Activated CD8-positive, alpha-beta memory T cell treated with anti-CD3 and anti-CD28 coated beads, Interleukin-2, amount 50 U/mL, for 1 hour (primary cell): ENCODE measurements around the gene TMEM255A.

Source experiments
- DNase-seq: peaks from one replicate; pipeline ENCODE4 v3.0.0-alpha.2; 2020; ENCODE audit errors: extremely low read depth

TMEM255A gene

DNA sequence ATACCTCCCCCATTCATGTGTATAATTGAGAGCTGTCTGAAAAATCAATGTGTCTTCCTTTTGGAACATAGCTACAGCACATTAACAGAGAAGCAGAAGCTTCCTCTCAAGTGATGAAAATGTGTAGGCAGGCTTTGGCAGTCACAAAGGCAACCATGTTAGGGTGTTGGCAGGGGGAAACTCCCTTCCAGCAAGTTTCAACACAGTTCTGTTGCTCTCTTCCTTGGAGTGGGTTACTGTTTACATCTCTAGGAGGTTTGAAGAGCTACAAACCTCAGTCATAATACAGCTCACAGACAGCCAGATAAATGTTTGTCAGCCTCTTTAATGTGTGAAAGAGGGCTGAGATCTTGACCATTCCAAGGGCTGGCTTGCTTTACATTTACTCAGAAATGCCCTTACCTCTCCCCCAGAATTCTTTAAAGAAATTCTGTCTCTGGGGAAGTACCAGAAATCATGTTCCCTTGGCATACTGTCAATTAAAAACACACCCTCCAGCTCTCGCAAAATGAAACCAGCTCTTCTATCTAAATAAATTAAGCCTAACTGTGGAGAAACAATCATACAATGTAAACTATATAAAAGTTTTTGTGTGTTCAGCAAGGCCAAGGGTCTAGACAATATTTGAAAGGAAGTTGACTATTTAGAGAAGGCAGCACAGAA is 41.8 kb downstream of the TMEM255A start:
- DNase-seq: no peak

DNA sequence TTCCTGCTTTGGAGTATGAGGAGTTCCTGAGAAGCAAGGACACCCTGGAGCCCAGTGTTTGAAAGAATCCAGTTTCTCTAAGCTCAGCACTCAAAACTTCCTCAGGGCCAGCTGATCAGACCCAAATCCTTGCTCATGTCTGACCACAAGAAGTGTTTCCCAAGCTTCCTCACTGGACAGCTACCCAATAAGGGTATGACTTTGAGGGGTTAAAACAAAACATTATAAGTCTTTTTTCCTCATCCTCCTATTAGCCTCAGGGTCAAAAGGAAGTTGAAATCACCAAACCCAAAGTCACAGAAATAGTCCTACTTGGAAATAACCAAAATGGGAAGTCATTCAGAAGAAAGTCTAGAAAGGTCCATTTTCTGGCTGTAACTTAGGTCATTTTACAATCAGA is 46.9 kb downstream of the TMEM255A start:
- DNase-seq: no peak

DNA sequence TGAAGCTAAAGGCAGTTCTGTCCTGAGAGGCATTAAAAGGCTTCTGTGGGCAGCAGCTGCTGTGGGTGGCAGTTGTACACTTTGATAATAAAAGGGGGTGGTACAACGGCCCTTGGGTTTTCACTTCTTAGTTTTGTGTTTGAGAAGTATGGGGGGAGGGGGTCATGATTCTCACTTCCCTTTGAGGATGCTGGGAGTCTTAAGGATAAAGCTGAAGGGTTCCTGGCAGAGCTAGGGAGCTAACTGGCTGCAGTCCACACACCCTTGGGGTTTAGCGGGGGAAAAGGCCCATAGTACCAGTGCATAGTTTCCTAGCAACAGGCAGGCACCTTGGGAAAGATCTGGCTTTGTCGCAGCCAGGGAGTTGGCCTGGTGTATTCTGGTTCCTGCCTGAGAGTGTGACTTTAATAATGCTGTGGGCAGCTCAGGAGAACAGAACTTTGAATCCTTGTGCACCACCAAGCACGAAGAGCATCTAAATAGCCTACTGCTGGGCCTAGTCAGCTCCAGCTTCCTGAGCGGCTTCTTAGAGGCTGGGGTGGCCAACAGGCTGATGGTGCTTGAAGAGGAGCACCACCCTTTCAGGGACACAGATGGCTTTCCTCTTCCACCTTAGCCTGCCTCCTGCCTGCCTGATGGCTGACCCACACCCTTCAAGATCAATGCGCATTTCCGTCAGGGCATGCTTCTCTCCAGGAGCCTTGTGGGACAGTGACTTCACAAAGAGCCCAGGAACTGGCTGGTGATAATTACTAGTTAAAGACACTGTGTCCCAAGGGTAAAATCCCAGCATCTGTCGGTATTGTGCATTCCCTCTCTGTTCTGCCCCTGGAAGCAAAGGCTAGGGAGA is 48.2 kb downstream of the TMEM255A start:
- DNase-seq: no peak

DNA sequence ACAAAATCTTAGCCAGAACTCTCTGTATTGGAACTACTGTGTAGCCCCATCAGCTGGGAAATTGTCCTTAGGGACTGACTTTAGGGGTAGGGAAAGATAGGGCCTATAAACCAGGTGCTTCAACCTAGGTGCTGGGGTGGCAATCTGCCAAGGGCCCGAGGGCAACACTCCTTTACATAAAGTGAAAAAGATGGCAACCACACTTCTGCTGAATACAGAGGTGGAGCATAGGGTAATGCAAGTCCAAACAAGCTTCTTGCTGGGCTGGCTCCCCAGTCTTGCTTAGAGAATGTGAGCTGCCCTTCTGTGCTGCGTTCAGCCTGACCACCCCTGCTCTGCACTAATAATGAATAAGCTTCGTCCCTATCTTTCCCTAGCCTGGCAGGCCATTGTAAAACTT is 50.9 kb downstream of the TMEM255A start:
- DNase-seq: no peak

DNA sequence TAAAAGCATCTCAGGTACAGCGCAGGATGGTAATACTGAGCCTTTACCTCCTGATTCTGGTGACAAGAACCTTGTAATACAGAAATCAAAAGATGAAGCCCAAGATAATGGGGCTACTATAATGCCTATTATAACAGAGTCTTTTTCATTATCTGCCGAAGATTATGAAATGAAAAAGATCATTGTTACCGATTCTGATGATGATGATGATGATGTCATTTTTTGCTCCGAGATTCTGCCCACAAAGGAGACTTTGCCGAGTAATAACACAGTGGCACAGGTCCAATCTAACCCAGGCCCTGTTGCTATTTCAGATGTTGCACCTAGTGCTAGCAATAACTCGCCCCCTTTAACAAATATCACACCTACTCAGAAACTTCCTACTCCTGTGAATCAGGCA is 57.5 kb downstream of the TMEM255A start:
- DNase-seq: no peak

DNA sequence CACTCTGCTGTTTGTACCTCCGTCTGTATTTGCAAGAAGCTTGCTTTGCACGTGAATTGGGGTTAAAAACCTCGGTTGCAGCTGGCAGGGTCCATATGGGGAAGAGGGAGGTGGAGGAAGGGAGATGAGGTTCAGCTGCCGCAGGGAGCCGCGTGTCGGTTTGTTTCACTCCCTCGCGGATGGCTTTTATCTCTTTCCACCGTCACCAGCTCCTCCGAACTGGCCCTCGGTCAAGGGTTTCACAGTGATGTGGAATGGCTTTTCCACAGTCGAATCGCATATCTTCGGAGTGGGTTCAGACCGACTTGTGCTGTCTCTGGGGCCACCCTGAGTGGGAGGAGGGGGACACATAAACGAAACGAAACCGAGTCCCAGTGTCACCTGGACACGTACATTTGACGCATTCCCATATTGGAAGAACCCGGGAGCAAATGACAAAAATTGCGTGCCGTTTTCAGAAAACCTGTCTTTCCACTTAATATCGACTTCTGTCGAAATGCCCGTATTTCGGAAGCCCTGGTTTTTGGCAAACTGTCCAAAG is 59.7 kb downstream of the TMEM255A start:
- DNase-seq: no peak

DNA sequence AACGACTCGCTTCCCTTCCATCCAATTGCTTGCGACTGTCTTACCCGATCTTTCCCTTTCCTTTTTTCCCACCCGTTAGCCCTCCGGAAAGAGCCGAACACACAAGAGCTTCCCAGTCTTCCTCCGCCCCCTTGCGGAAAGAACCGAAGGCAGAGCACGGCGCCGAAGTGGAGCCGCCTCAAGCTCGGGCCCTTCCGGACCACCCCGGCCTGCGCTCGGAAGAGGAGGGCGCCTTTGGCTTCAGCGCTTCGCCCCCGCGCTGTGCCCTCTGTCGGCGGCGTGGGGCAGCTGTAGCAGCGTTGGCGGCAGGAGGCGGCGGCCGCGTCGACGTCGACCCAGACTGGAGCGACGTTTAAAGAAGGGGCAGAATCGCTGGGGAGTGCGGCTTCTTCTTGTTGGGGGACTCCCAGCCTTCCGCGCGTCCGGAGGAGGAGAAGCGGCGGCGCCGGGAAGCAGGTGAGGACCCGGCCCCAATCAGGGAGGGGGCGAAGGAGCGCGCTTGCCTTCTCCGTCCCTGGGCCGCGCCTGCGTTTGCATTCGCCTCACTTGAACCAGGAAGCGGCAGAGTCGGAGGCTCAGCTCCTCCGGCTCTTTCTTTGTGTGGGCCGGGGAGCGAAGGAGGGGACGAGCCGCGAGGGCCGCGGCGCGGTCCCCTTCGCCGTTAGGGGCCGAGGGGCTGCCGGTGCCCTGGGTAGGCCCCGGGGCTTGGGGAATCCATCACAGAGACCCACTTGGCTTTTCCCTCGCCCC is 60.6 kb downstream of the TMEM255A start, which contains the start of gene ZBTB33:
TSS of gene ZBTB33 (plus strand) at position 291 of the 750 bp plus-strand sequence. CDS start 2,604 bp downstream, outside the sequence.
- DNase-seq: peak; percentile 51

DNA sequence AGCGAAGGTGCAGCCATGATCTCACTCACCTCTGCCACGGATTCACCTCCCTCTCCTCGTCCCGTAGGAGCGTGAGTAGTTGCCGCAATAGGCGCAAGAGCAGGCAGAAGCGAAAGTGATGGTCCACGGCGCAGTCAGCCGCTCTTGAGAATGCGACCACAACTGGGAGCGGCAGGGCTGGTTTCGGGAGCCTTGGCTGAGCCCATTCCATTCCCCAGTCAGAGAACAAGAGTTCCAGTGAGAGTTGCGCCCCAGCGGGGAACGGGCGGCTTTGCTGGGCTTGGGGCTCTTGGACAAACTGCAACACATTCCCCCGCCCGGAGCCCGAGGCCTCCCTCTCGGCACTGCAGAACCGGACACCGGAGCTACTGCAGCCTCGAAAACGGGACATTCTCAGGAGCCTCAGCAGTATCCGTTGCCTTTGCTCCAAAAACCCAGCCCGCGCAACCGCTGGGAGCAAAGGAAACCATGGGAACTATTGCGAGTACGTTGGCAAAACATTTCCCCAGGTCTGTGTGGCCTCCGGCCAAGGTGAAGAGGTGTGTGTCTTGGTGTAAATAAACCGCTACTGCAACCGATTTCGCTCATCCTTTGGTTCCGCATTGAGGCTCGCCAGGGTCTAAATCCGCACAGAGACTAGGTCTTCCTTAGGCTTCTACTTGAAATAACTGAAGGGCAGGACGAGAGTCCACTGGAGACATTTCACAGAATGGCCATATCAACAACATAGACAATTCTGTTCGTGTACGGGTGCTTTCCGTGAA is 66.3 kb downstream of the TMEM255A start:
- no peak for DNase-seq

DNA sequence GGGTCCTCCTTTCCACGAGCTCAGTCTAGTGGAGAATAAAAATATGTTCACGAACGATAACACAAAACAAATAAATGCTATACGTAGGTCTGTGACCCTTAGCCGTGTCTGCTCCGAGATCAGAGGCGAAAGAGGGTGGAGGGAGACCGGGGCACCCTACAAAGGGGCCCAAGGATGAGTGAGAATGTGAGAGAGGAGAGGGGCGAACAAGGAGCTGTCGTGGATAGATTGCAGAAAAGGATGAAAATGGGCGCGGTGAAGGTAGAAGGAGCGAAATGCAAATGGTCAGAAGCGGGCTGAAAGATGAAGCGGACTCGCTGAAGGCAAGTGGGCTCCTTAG is 66.9 kb downstream of the TMEM255A start:
- no peak for DNase-seq

DNA sequence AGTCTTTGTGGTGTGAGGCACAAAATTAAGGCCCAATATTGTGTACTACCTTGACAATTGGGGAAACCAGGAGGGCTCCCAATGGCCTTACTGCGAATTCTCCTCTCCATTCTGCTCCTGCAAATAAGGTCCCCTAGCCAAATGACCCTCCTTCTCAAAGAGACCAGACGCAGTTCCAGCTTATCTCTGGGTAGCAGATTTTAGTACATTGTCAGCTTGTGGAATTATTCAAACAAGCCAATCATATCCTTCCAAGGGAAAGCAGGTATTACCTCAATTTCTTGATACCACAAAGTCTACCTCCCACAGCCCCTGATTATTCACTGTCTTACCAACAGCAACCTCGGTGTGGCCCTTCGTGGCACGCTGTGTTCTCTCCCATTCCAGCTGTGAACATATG is 68.4 kb downstream of the TMEM255A start:
- DNase-seq: no peak

DNA sequence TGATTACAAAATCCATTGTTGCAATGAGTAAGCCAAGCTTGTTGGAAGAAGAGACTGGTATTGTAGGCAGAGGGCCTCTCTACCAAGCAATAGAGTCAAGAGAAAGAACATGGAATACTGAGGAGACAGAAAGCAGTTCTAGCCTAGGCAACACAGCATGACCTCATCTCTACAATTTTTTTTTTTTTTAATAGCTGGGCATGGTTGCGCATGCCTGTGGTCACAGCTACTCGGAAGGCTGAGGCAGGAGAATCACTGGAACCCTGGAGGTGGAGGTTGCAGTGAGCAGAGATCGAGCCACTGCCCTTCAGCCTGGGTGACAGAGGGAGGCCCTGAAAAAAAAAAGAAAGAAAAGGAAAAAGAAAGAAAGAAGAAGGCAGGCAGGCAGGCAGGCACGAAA is 72.3 kb downstream of the TMEM255A start:
- DNase-seq: no peak

DNA sequence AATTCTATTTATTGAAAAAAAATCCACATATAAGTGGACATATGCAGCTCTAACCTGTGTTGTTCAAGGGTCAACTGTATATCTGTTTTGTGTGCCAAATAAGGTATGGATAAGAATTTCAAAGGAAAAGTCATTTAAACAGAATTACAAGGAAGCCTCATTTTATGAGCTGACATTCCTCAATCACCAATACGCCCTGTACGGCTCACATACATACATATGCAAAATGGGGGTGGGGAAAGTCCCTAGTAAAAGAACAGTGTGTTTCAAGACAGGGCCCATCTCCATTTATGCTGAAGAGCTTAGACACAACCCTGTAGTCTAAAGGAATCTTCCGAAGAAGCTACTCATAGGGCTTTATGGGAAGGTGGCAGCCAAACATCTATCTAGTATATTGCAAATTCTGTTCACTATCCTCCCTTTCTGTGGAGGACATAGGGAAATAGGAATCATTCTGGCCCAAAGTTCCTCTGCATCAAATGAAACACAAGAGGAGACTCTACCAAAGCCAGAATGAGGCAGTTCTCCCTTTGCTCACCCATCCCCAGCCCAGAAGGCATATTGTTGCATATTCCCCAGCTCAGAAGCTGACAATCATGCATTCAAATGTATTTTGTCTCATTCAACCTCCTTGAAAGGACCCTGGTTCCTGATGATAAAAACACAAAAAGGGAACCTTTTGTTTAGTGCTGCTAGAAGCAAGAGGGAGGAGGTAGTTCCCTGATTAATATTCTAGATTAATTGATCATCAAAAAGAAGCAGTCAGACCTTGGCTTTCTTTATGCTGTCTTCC is 74.4 kb downstream of the TMEM255A start:
- DNase-seq: no peak

DNA sequence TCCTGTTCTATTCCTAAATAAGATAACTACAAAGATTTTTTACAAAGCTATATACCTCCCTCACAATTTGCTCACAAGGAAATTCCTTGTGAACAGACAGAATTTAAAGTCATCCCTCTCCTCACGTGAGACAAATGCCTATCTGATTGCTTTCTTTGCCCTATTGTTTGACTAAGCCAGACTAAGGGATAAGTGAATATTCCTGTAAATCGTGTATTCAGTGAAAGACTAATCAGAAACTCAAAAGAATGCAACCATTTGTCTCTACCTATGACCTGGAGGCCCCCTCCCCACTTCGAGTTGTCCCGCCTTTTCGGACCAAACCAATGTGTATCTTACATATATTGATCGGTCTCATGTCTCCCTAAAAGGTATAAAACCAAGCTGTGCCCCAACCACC is 76.0 kb downstream of the TMEM255A start:
- no peak for DNase-seq

DNA sequence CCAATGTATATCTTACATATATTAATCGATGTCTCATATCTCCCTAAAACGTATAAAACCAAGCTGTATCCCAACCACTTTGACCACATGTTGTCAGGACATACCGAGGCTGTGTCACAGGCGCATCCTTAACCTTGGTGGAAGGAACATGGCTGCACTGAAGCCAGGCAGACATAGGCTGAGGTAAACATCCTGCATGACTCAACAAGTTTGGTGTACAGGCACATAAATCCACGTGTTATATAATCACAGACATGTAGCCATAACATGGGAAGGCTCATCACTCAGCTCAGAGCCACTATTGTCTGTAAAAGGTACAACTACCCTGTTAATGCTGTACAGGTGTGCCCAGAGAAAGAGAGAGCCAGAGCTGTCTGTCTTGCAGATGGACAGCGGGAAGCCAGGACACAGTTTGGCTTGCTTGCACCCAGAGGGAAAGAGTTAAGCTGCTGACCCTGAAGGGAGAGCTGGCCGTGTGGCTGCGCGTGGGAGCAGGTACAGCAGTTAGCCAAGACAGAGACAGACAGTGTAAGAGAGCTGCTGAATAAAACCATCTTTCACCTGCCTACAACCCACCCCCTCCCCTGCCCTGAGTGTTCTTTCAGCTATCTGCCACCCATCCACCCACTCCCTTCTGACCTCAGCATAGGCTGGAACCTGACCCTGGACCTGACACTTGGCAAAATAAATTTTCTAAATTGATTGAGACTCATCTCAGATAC is 82.9 kb downstream of the TMEM255A start:
- DNase-seq: no peak

DNA sequence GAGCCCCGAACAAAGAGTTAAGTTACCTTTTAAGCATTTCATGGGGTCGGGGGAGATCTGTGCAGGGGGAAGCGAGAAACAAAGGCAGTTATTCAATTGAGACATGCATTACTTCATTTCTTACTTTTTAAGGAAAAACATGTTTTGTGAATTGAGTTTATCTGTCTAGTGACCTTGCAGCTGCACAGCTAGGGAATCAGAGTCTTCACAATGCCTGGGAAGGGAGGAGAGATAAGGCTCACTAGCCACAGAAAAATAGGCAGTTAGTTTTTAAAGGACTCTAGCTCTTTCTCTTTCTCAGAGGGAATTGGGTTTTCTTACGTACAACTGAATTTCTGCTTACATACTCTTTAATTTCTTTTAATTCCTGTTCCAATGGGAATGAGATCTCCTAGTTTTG is 86.9 kb downstream of the TMEM255A start:
- no peak for DNase-seq

DNA sequence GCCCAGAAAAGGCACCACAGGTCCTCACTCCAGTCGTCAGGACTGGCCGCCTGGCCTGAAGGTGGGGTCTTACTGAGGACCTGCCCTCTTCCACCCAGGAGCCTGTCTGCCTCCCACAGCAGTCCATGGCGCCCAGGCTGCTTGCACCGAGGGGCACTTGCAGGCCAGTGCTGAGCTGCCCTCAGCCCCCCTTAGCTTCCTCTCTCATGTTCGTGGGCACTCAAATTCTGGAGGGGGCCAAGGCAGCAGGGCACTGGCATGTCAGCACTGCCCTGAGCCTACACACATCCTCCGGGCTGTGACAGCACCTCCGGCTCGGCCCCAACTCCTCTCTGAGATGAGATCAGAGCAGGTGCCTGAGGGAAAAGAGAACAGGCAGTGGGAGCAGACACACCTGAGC is 87.9 kb downstream of the TMEM255A start:
- DNase-seq: no peak

DNA sequence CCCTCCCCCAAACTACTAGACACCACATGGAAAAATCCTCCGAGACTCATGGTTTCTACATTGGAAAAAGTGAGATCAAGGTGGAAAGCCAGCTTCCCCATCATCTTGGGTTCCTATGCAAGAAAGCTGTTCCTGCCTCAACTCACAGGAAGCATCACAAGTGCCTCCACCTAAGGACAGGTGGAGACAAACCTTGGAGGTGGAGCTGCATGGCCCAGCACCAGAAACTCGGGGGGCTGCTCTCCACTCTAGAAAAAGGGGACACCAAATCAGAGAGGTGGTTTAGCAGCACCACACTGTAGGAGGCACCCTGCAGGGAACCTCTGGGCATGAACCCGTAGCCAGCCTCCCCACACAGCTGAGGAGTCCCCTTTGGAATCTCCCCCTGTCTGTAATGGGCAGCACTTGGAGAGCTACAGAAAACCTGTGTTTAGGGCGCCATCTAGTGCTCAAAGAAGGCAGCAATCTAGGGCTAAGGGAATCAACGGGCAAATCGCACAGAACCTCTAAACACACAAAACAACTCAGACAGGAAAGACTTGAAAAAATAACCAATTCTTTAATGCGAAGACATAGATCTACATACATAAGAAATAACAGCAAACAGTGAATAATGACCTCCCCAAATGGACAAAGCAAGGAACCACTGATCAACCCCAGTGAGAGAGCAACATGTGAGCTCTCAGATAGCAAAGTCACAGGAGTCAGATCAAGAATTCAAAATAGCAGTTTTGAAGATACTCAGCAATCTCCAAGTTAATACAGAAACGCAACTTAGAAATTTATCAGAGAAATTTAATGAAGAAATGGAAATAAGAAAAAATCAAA is 97.6 kb downstream of the TMEM255A start:
- DNase-seq: peak; percentile 4
